Colonic mucosa (tissue), 4 donors: ENCODE measurements around the gene HERC3. TPM values are rescaled to one million over a fixed set of nuclear protein-coding genes. Genes with fewer than 3 reads are reported as not detected.

Source experiments
- DNase-seq: peaks from one replicate; pipeline ENCODE4 v3.0.0-alpha.2; 2020
- H3K27ac ChIP-seq: fragments of 200-600 bp; one replicate; pipeline ENCODE4 v1.8.0; 2021
- H3K27me3 ChIP-seq: fragments of 200-600 bp; one replicate; pipeline ENCODE4 v1.8.0; 2021
- H3K36me3 ChIP-seq: fragments of 200-600 bp; one replicate; pipeline ENCODE4 v1.8.0; 2021
- H3K4me1 ChIP-seq: fragments of 200-600 bp; one replicate; pipeline ENCODE4 v1.8.0; 2021; ENCODE audit warnings: mild to moderate bottlenecking
- H3K4me3 ChIP-seq: fragments of 200-600 bp; one replicate; pipeline ENCODE4 v1.8.0; 2021
- H3K9ac ChIP-seq, 2 donors: one replicate each; pipeline ENCODE4 v1.7.0; 2013; ENCODE audit warnings: control low read depth in 2 of 2, low read depth in 2 of 2, low read length in 2 of 2
- H3K9me3 ChIP-seq: fragments of 200-600 bp; one replicate; pipeline ENCODE4 v1.8.0; 2021
- CTCF ChIP-seq: fragments of 200-600 bp; IDR thresholded peaks from one replicate; pipeline ENCODE4 v1.8.0; 2022; ENCODE audit warnings: antibody characterized with exemption, mild to moderate bottlenecking
- intact Hi-C: fragments of 100-400 bp; cut with DNase I; formaldehyde crosslinking; loops from one replicate; pipeline ENCODE4 v1.14.1; 2022
- total RNA-seq, 2 donors: library from RNA; stranded (reverse); fragmentation: NEBNext Ultra II Directional in 1 of 2; extraction: Animal tissue kit (Norgen Biotek cat#: 25700) in 1 of 2; gene quantifications; one replicate each; pipeline ENCODE4 v1.2.1, GENCODE V29; 2021
- donor health status: healthy.
- donor health status: DM: no; HTN: no; CAD: no.
- donor health status: DM: no; HTN: no; CAD: no.

Gene HERC3
- total RNA-seq, 2 donors from 2014 or later, result 23.0 to 51.4 TPM

- no peak for DNase-seq
- Histone ChIP-seq H3K27ac (no peak overlapping the region), H3K9me3 (no peaks in the 10 kb centered on the region), H3K4me3 (no peak overlapping the region), H3K4me1 (no peaks in the 10 kb centered on the region), H3K27me3 (no peaks in the 10 kb centered on the region), H3K36me3 (no peaks in the 10 kb centered on the region), H3K9ac (no peak overlapping the region)
- TF ChIP-seq CTCF, result no peak
- intact Hi-C loops, result no loop called here
Observed at GRCh38 chr4:88618782-88619485, 26.7 kb downstream of the HERC3 start.

GRCh38 chr4:88619971-88620370 lies 27.7 kb downstream of the HERC3 start:
- Histone ChIP-seq H3K27ac (no peak overlapping the region), H3K4me3 (no peak overlapping the region), H3K9me3 (no peaks in the 10 kb centered on the region), H3K36me3 (no peaks in the 10 kb centered on the region), H3K9ac (no peak overlapping the region), H3K4me1 (no peaks in the 10 kb centered on the region), H3K27me3 (no peaks in the 10 kb centered on the region)
- intact Hi-C loops, result no loop called here
- no peak for TF ChIP-seq CTCF
- DNase-seq, result no peak

GRCh38 chr4:88621763-88622327 lies 29.6 kb downstream of the HERC3 start:
- no peak for TF ChIP-seq CTCF
- Histone ChIP-seq H3K9me3 (no peaks in the 10 kb centered on the region), H3K27me3 (no peaks in the 10 kb centered on the region), H3K9ac (no peak overlapping the region), H3K4me1 (no peaks in the 10 kb centered on the region), H3K4me3 (no peak overlapping the region), H3K27ac (no peak overlapping the region), H3K36me3 (no peaks in the 10 kb centered on the region)
- intact Hi-C loops, result no loop called here
- DNase-seq, result no peak

GRCh38 chr4:88623097-88623496 lies 30.8 kb downstream of the HERC3 start:
- Histone ChIP-seq H3K4me3 (no peak overlapping the region), H3K4me1 (no peaks in the 10 kb centered on the region), H3K36me3 (no peaks in the 10 kb centered on the region), H3K27ac (no peak overlapping the region), H3K9me3 (no peaks in the 10 kb centered on the region), H3K9ac (no peak overlapping the region), H3K27me3 (no peaks in the 10 kb centered on the region)
- no peak for DNase-seq
- no peak for TF ChIP-seq CTCF
- intact Hi-C loops, result no loop called here

GRCh38 chr4:88628746-88629145 lies 36.5 kb downstream of the HERC3 start:
- no peak for TF ChIP-seq CTCF
- Histone ChIP-seq H3K4me1 (no peaks in the 10 kb centered on the region), H3K9me3 (no peaks in the 10 kb centered on the region), H3K27ac (no peak overlapping the region), H3K27me3 (no peaks in the 10 kb centered on the region), H3K4me3 (no peak overlapping the region), H3K36me3 (no peaks in the 10 kb centered on the region), H3K9ac (no peak overlapping the region)
- no peak for DNase-seq
- intact Hi-C loops, result no loop called here
